ENCODE measurements around the gene GRIN2D. TPM values are rescaled to one million over a fixed set of nuclear protein-coding genes. Genes with fewer than 3 reads are reported as not detected.

Gene GRIN2D
- polyA plus RNA-seq, 1 donor from 2014 or later: 1.8 TPM

DNA sequence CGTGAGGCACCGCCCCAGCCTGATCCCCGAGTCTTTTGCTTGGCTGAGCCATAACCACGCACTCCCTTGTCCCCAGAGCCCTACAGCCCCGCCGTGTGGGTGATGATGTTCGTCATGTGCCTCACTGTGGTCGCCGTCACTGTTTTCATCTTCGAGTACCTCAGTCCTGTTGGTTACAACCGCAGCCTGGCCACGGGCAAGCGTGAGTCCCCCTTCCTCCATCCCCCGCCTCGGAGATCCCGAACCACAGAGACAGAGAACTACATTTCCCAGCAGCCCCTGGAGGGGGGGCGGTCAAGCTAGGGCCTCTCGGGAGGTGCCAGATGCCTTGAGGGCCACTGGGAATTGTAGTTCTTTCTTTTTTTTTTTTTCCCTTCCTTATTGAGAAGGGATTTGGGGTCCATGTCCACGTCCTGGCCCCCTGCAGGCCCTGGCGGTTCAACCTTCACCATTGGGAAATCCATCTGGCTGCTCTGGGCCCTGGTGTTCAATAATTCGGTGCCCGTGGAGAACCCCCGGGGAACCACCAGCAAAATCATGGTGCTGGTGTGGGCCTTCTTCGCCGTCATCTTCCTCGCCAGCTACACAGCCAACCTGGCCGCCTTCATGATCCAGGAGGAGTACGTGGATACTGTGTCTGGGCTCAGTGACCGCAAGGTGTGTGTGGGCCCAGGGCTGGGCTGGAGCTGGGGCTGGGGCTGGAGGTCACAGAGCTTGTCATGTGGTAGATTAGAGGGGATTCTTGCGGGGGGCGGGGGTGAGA, 25.9 kb downstream of the GRIN2D start:
- H3K9me2 ChIP-seq (ENCODE audit: insufficient read depth, low read length): no peaks in the 10 kb centered on the region
- H3K79me2 ChIP-seq (replicated peaks; ENCODE audit: insufficient read depth, low read length): no peaks in the 10 kb centered on the region
- H2AFZ ChIP-seq (ENCODE audit: low read depth, low read length): no peak overlapping the region
- H3K9me3 ChIP-seq (ENCODE audit: low read length): no peaks in the 10 kb centered on the region
- H3K36me3 ChIP-seq (ENCODE audit: insufficient read depth, low read length): peaks cover 7% of the 10 kb centered on the region
- no peak for TF ChIP-seq EP300 (conservative IDR thresholded peaks at IDR 0.05; ENCODE audit: poor library complexity, severe bottlenecking)
- no peak for TF ChIP-seq RAD21 (conservative IDR thresholded peaks at IDR 0.05)
- TF ChIP-seq, protein P1, sequence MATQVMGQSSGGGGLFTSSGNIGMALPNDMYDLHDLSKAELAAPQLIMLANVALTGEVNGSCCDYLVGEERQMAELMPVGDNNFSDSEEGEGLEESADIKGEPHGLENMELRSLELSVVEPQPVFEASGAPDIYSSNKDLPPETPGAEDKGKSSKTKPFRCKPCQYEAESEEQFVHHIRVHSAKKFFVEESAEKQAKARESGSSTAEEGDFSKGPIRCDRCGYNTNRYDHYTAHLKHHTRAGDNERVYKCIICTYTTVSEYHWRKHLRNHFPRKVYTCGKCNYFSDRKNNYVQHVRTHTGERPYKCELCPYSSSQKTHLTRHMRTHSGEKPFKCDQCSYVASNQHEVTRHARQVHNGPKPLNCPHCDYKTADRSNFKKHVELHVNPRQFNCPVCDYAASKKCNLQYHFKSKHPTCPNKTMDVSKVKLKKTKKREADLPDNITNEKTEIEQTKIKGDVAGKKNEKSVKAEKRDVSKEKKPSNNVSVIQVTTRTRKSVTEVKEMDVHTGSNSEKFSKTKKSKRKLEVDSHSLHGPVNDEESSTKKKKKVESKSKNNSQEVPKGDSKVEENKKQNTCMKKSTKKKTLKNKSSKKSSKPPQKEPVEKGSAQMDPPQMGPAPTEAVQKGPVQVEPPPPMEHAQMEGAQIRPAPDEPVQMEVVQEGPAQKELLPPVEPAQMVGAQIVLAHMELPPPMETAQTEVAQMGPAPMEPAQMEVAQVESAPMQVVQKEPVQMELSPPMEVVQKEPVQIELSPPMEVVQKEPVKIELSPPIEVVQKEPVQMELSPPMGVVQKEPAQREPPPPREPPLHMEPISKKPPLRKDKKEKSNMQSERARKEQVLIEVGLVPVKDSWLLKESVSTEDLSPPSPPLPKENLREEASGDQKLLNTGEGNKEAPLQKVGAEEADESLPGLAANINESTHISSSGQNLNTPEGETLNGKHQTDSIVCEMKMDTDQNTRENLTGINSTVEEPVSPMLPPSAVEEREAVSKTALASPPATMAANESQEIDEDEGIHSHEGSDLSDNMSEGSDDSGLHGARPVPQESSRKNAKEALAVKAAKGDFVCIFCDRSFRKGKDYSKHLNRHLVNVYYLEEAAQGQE (IDR thresholded peaks at IDR 0.05; ENCODE audit: borderline replicate concordance): no peak
- no peak for TF ChIP-seq EZH2 (IDR thresholded peaks at IDR 0.05; ENCODE audit: borderline replicate concordance, insufficient read depth, low read length, poor library complexity, severe bottlenecking)
- no peak for TF ChIP-seq SMC3 (conservative IDR thresholded peaks at IDR 0.05; ENCODE audit: poor library complexity)
- TF ChIP-seq MXI1 (conservative IDR thresholded peaks at IDR 0.05; ENCODE audit: poor library complexity, severe bottlenecking): no peak
- no peak for TF ChIP-seq POLR2AphosphoS5 (IDR thresholded peaks at IDR 0.05)
- TF ChIP-seq, protein P2, sequence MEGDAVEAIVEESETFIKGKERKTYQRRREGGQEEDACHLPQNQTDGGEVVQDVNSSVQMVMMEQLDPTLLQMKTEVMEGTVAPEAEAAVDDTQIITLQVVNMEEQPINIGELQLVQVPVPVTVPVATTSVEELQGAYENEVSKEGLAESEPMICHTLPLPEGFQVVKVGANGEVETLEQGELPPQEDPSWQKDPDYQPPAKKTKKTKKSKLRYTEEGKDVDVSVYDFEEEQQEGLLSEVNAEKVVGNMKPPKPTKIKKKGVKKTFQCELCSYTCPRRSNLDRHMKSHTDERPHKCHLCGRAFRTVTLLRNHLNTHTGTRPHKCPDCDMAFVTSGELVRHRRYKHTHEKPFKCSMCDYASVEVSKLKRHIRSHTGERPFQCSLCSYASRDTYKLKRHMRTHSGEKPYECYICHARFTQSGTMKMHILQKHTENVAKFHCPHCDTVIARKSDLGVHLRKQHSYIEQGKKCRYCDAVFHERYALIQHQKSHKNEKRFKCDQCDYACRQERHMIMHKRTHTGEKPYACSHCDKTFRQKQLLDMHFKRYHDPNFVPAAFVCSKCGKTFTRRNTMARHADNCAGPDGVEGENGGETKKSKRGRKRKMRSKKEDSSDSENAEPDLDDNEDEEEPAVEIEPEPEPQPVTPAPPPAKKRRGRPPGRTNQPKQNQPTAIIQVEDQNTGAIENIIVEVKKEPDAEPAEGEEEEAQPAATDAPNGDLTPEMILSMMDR (IDR thresholded peaks at IDR 0.05; ENCODE audit: poor library complexity, severe bottlenecking): no peak
- TF ChIP-seq TAF1 (IDR thresholded peaks at IDR 0.05; ENCODE audit: low read depth): no peak
- no peak overlapping the region for H3K9ac ChIP-seq (ENCODE audit: low read length)
- H3K27ac ChIP-seq (ENCODE audit: low read length): no peak overlapping the region
- no peaks in the 10 kb centered on the region for H3F3A ChIP-seq (ENCODE audit: insufficient read depth, low read length, poor library complexity, severe bottlenecking)
- no peaks in the 10 kb centered on the region for H4K20me1 ChIP-seq (ENCODE audit: insufficient read depth)
- H3K27me3 ChIP-seq (ENCODE audit: insufficient read depth, low read depth, low read length): no peaks in the 10 kb centered on the region
- H3K4me3 ChIP-seq (ENCODE audit: low read length): no peak overlapping the region
- H3K4me2 ChIP-seq (ENCODE audit: low read length): no peak overlapping the region

DNA sequence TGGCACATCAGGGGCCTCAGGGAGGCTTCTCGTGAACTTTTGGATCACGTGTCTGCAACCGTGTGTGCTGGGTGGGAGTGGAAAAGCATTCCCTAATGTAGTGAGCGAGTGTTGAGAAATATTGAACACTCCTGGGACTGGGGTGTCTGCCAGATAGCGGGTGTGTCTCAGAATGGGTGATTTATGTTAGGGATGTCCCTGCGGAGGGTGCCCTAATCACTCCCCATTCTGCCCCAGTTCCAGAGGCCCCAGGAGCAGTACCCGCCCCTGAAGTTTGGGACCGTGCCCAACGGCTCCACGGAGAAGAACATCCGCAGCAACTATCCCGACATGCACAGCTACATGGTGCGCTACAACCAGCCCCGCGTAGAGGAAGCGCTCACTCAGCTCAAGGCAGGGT, 28.1 kb downstream of the GRIN2D start:
- H3K9me3 ChIP-seq (ENCODE audit: low read length): no peaks in the 10 kb centered on the region
- no peak for TF ChIP-seq POLR2AphosphoS5 (IDR thresholded peaks at IDR 0.05)
- TF ChIP-seq EP300 (conservative IDR thresholded peaks at IDR 0.05; ENCODE audit: poor library complexity, severe bottlenecking): no peak
- no peak for TF ChIP-seq MXI1 (conservative IDR thresholded peaks at IDR 0.05; ENCODE audit: poor library complexity, severe bottlenecking)
- TF ChIP-seq, protein P1 (IDR thresholded peaks at IDR 0.05; ENCODE audit: borderline replicate concordance): no peak
- no peak for TF ChIP-seq TAF1 (IDR thresholded peaks at IDR 0.05; ENCODE audit: low read depth)
- no peak for TF ChIP-seq EZH2 (IDR thresholded peaks at IDR 0.05; ENCODE audit: borderline replicate concordance, insufficient read depth, low read length, poor library complexity, severe bottlenecking)
- TF ChIP-seq, protein P2 (IDR thresholded peaks at IDR 0.05; ENCODE audit: poor library complexity, severe bottlenecking): no peak
- TF ChIP-seq SMC3 (conservative IDR thresholded peaks at IDR 0.05; ENCODE audit: poor library complexity): no peak
- TF ChIP-seq RAD21 (conservative IDR thresholded peaks at IDR 0.05): no peak
- no peaks in the 10 kb centered on the region for H3K9me2 ChIP-seq (ENCODE audit: insufficient read depth, low read length)
- H3K36me3 ChIP-seq (ENCODE audit: insufficient read depth, low read length): no peaks in the 10 kb centered on the region
- H3K27me3 ChIP-seq (ENCODE audit: insufficient read depth, low read depth, low read length): no peaks in the 10 kb centered on the region
- no peak overlapping the region for H3K27ac ChIP-seq (ENCODE audit: low read length)
- no peaks in the 10 kb centered on the region for H4K20me1 ChIP-seq (ENCODE audit: insufficient read depth)
- H2AFZ ChIP-seq (ENCODE audit: low read depth, low read length): no peak overlapping the region
- H3K4me2 ChIP-seq (ENCODE audit: low read length): no peak overlapping the region
- H3K9ac ChIP-seq (ENCODE audit: low read length): no peak overlapping the region
- H3F3A ChIP-seq (ENCODE audit: insufficient read depth, low read length, poor library complexity, severe bottlenecking): no peaks in the 10 kb centered on the region
- no peaks in the 10 kb centered on the region for H3K79me2 ChIP-seq (replicated peaks; ENCODE audit: insufficient read depth, low read length)
- no peak overlapping the region for H3K4me3 ChIP-seq (ENCODE audit: low read length)
